H9 (cell line): Measurements from ENCODE around the gene CUBN. TPM values are rescaled to one million over a fixed set of nuclear protein-coding genes. Genes with fewer than 3 reads are reported as not detected.

ENCODE experiments used
- DNase-seq: peaks from one replicate; pipeline ENCODE4 v3.0.0-alpha.2; 2017
- H2AFZ ChIP-seq: one replicate; pipeline ENCODE4 v1.6.1; 2013; ENCODE audit warnings: mild to moderate bottlenecking, low read length, control low read depth, moderate library complexity
- H2AK5ac ChIP-seq: 2 replicates; pipeline ENCODE4 v1.6.1; 2013; ENCODE audit warnings: low read length, control low read depth, mixed read lengths; ENCODE audit not compliant: insufficient read length
- H2BK120ac ChIP-seq: one replicate; pipeline ENCODE4 v1.6.1; 2013; ENCODE audit warnings: low read depth, mild to moderate bottlenecking, low read length, control low read depth, inconsistent platforms; ENCODE audit not compliant: poor library complexity, severe bottlenecking
- H2BK12ac ChIP-seq: 2 replicates; pipeline ENCODE4 v1.6.1; 2013; ENCODE audit warnings: low read length, control low read depth, mixed read lengths, low read depth; ENCODE audit not compliant: insufficient read length
- H2BK15ac ChIP-seq: 2 replicates; pipeline ENCODE4 v1.6.1; 2013; ENCODE audit warnings: low read depth, low read length, control low read depth
- H2BK20ac ChIP-seq: one replicate; pipeline ENCODE4 v1.6.1; 2013; ENCODE audit warnings: low read depth, mild to moderate bottlenecking, low read length, control low read depth, inconsistent platforms; ENCODE audit not compliant: poor library complexity, severe bottlenecking
- H2BK5ac ChIP-seq: 2 replicates; pipeline ENCODE4 v1.6.1; 2013; ENCODE audit warnings: low read length, control low read depth, mixed read lengths; ENCODE audit not compliant: insufficient read length
- H3K14ac ChIP-seq: 2 replicates; pipeline ENCODE4 v1.6.1; 2013; ENCODE audit warnings: low read length, control low read depth; ENCODE audit not compliant: insufficient read depth
- H3K18ac ChIP-seq: 2 replicates; pipeline ENCODE4 v1.6.1; 2013; ENCODE audit warnings: low read depth, mild to moderate bottlenecking, mixed read lengths, low read length, control low read depth; ENCODE audit not compliant: insufficient read length
- H3K23ac ChIP-seq: 2 replicates; pipeline ENCODE4 v1.6.1; 2013; ENCODE audit warnings: low read length, control low read depth, mixed read lengths, low read depth; ENCODE audit not compliant: insufficient read length
- H3K23me2 ChIP-seq: 2 replicates; pipeline ENCODE4 v1.6.1; 2013; ENCODE audit warnings: low read depth, mild to moderate bottlenecking, mixed read lengths, low read length, control low read depth; ENCODE audit not compliant: insufficient read length, poor library complexity, severe bottlenecking
- H3K27ac ChIP-seq: 2 replicates; pipeline ENCODE4 v1.5.1; 2013; ENCODE audit warnings: low read length, control low read depth, mixed read lengths, low read depth; ENCODE audit not compliant: insufficient read length
- H3K27me3 ChIP-seq: 2 replicates; pipeline ENCODE4 v1.6.1; 2013; ENCODE audit warnings: low read length, control low read depth, inconsistent platforms; ENCODE audit not compliant: insufficient read depth
- H3K4ac ChIP-seq: 2 replicates; pipeline ENCODE4 v1.6.1; 2013; ENCODE audit warnings: low read depth, mild to moderate bottlenecking, control low read depth, inconsistent platforms, low read length, moderate library complexity
- H3K4me1 ChIP-seq: 2 replicates; pipeline ENCODE4 v1.6.1; 2013; ENCODE audit warnings: low read length, control low read depth, inconsistent platforms; ENCODE audit not compliant: insufficient read depth
- H3K4me2 ChIP-seq: 2 replicates; pipeline ENCODE4 v1.6.1; 2013; ENCODE audit warnings: low read length, control low read depth, mixed read lengths; ENCODE audit not compliant: insufficient read length, insufficient read depth
- H3K56ac ChIP-seq: 2 replicates; pipeline ENCODE4 v1.6.1; 2013; ENCODE audit warnings: low read depth, mild to moderate bottlenecking, mixed read lengths, low read length, control low read depth; ENCODE audit not compliant: insufficient read length
- H3K79me1 ChIP-seq: 2 replicates; pipeline ENCODE4 v1.6.1; 2013; ENCODE audit warnings: low read depth, mild to moderate bottlenecking, moderate library complexity, low read length, control low read depth, inconsistent platforms; ENCODE audit not compliant: insufficient read depth, poor library complexity, severe bottlenecking
- H3K79me2 ChIP-seq: 2 replicates; pipeline ENCODE4 v1.6.1; 2013; ENCODE audit warnings: low read length, control low read depth, inconsistent platforms; ENCODE audit not compliant: insufficient read depth
- H3K9ac ChIP-seq: 2 replicates; pipeline ENCODE4 v1.6.1; 2013; ENCODE audit warnings: low read length, control low read depth, mixed read lengths; ENCODE audit not compliant: insufficient read length; ENCODE audit errors: extremely low read depth
- H3K9me3 ChIP-seq: one replicate; pipeline ENCODE4 v1.6.1; 2013; ENCODE audit warnings: low read depth, low read length, inconsistent platforms; ENCODE audit not compliant: control insufficient read depth
- H3T11ph ChIP-seq: one replicate; pipeline ENCODE4 v1.6.1; 2013; ENCODE audit warnings: mild to moderate bottlenecking, low read length, control low read depth, inconsistent platforms
- H4K20me1 ChIP-seq: one replicate; pipeline ENCODE4 v1.6.1; 2013; ENCODE audit not compliant: control insufficient read depth, insufficient read length, insufficient read depth
- H4K5ac ChIP-seq: 2 replicates; pipeline ENCODE4 v1.6.1; 2013; ENCODE audit warnings: low read depth, mild to moderate bottlenecking, mixed read lengths, low read length, control low read depth; ENCODE audit not compliant: insufficient read length
- H4K8ac ChIP-seq: replicated peaks from 2 replicates; pipeline ENCODE4 v1.6.1; 2013; ENCODE audit warnings: low read length, control low read depth, mixed read lengths, low read depth; ENCODE audit not compliant: insufficient read length
- H4K91ac ChIP-seq: 2 replicates; pipeline ENCODE4 v1.6.1; 2013; ENCODE audit warnings: low read depth, mild to moderate bottlenecking, moderate library complexity, mixed read lengths, low read length, control low read depth; ENCODE audit not compliant: insufficient read length
- H3K27ac Mint-ChIP-seq, 3 experiments: 2 replicates in 2 of 3; 3 replicates in 1 of 3; pipeline ENCODE4 v1.8.0; 2020 to 2021; ENCODE audit warnings: mixed read lengths in 3 of 3, mild to moderate bottlenecking in 1 of 3, moderate library complexity in 1 of 3
- H3K27me3 Mint-ChIP-seq: 2 replicates; pipeline ENCODE4 v1.8.0; 2021; ENCODE audit warnings: low read depth, mild to moderate bottlenecking, moderate library complexity, mixed read lengths
- H3K36me3 Mint-ChIP-seq, 3 experiments: 2 replicates in 2 of 3; 3 replicates in 1 of 3; pipeline ENCODE4 v1.8.0; 2020 to 2021; ENCODE audit warnings: low read depth in 3 of 3, mixed read lengths in 3 of 3; ENCODE audit not compliant: insufficient read depth in 1 of 3
- H3K4me1 Mint-ChIP-seq, 2 experiments: 2 replicates each; pipeline ENCODE4 v1.8.0; 2020; ENCODE audit warnings: mixed read lengths in 2 of 2
- H3K4me3 Mint-ChIP-seq, 2 experiments: 2 replicates in 1 of 2; 3 replicates in 1 of 2; pipeline ENCODE4 v1.8.0; 2020 to 2021; ENCODE audit warnings: mild to moderate bottlenecking in 2 of 2, mixed read lengths in 2 of 2, moderate library complexity in 1 of 2
- H3K9me3 Mint-ChIP-seq, 2 experiments: 2 replicates in 1 of 2; 3 replicates in 1 of 2; pipeline ENCODE4 v1.8.0; 2020; ENCODE audit warnings: mild to moderate bottlenecking in 2 of 2, mixed read lengths in 2 of 2, moderate library complexity in 1 of 2
- WGBS: extraction: QIAGEN DNeasy Blood & Tissue Kit; methylation state at CpG from one replicate; pipeline ENCODE4 v1.1.7; 2013; ENCODE audit warnings: missing lambda C conversion rate, low lambda C conversion rate, mixed read lengths; ENCODE audit not compliant: insufficient read length; ENCODE audit errors: extremely low coverage; 5-methylcytosine and 5-hydroxymethylcytosine counted together
- total RNA-seq: library from RNA; stranded (reverse); gene quantifications from 2 replicates; pipeline ENCODE4 v1.2.1, GENCODE V29; 2021
- TF ChIP-seq, protein P1 (sequence below): fragments of 200-600 bp; sonication (generic); conservative IDR thresholded peaks from 3 replicates; pipeline ENCODE4 v1.8.0; 2021; ENCODE audit warnings: antibody characterized with exemption, mild to moderate bottlenecking

CUBN gene
- total RNA-seq, 1 experiment from 2014 or later, result 0.26 TPM

- H3K18ac ChIP-seq, result no peak overlapping the region
- H2AFZ ChIP-seq, result no peak overlapping the region
- no peak overlapping the region for H3K9ac ChIP-seq
- no peak overlapping the region for H3K27ac ChIP-seq
- no peak overlapping the region for H3K14ac ChIP-seq
- no peak overlapping the region for H3K4me2 ChIP-seq
- H3K56ac ChIP-seq, result no peak overlapping the region
- no peaks in the 10 kb centered on the region; the same call in 1 of the 2 replicates for H3K27me3 Mint-ChIP-seq
- no peak overlapping the region for H3T11ph ChIP-seq
- no peaks in the 10 kb centered on the region for H4K20me1 ChIP-seq
- H3K79me1 ChIP-seq, result no peaks in the 10 kb centered on the region
- H4K5ac ChIP-seq, result no peak overlapping the region
- H2BK5ac ChIP-seq, result no peak overlapping the region
- DNase-seq, result peak; percentile 59
- H3K23me2 ChIP-seq, result no peaks in the 10 kb centered on the region
- no peak overlapping the region for H2AK5ac ChIP-seq
- H2BK12ac ChIP-seq, result no peak overlapping the region
- TF ChIP-seq, protein P1, sequence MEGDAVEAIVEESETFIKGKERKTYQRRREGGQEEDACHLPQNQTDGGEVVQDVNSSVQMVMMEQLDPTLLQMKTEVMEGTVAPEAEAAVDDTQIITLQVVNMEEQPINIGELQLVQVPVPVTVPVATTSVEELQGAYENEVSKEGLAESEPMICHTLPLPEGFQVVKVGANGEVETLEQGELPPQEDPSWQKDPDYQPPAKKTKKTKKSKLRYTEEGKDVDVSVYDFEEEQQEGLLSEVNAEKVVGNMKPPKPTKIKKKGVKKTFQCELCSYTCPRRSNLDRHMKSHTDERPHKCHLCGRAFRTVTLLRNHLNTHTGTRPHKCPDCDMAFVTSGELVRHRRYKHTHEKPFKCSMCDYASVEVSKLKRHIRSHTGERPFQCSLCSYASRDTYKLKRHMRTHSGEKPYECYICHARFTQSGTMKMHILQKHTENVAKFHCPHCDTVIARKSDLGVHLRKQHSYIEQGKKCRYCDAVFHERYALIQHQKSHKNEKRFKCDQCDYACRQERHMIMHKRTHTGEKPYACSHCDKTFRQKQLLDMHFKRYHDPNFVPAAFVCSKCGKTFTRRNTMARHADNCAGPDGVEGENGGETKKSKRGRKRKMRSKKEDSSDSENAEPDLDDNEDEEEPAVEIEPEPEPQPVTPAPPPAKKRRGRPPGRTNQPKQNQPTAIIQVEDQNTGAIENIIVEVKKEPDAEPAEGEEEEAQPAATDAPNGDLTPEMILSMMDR, result no peak
- no peaks in the 10 kb centered on the region for H3K79me2 ChIP-seq
- H3K4me1 Mint-ChIP-seq, result peaks cover 26 to 31% of the 10 kb centered on the region in 2 experiments
- no peak overlapping the region; a peak in 1 of 5 replicates for H3K4me3 Mint-ChIP-seq
- H3K36me3 Mint-ChIP-seq, result no peaks in the 10 kb centered on the region; a peak in 1 of 7 replicates
- no CpG with 5 or more reads among the region's 8 CpGs for WGBS
- H3K9me3 ChIP-seq, result no peaks in the 10 kb centered on the region
- H3K27me3 ChIP-seq, result no peaks in the 10 kb centered on the region
- peak overlapping the region in 1 of 3 experiments; percentile 27; a peak in 2 of 7 replicates for H3K27ac Mint-ChIP-seq
- no peak overlapping the region for H4K8ac ChIP-seq
- H4K91ac ChIP-seq, result no peak overlapping the region
- no peaks in the 10 kb centered on the region for H3K9me3 Mint-ChIP-seq
- H3K4ac ChIP-seq, result no peak overlapping the region
- no peak overlapping the region for H2BK20ac ChIP-seq
- H3K23ac ChIP-seq, result no peak overlapping the region
- peaks cover 6% of the 10 kb centered on the region for H3K4me1 ChIP-seq
- no peak overlapping the region for H2BK120ac ChIP-seq
- no peak overlapping the region for H2BK15ac ChIP-seq
These were observed 161.1 kb downstream of the CUBN start for GRCh38 chr10:16968416-16969041.
